ENCODE data around the gene BSN. TPM values are rescaled to one million over a fixed set of nuclear protein-coding genes. Genes with fewer than 3 reads are reported as not detected.

BSN gene
- total RNA-seq, 6 experiments from 2014 or later, result 0.31 to 0.68 (median 0.50) TPM

DNA sequence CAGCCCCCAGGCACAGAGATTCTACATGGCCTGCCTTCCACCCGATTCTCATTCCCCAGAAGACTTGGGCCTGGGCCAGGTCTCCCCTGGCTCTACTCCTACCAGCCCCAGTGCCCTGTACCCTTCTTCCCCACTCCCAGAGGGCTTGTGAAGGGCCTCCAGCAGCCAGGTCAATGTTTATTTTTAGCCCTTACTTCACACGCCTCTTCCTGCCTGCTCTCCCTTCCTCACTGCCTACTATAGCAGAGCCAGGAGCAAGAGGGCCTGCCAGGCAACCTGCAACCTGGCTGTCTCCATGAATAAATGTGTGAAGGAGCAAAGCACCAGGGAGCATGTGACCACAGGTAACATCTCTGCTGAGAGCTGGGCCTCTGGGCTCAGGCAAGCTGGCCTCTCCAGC lies 93.5 kb downstream of the BSN start:
- no peak overlapping the region for H3K27ac ChIP-seq
- ATAC-seq (peak in 3 of 4 donors; percentile 16 to 42 (median 28)), DNase-seq (no peak)
- TF ChIP-seq, protein P1, sequence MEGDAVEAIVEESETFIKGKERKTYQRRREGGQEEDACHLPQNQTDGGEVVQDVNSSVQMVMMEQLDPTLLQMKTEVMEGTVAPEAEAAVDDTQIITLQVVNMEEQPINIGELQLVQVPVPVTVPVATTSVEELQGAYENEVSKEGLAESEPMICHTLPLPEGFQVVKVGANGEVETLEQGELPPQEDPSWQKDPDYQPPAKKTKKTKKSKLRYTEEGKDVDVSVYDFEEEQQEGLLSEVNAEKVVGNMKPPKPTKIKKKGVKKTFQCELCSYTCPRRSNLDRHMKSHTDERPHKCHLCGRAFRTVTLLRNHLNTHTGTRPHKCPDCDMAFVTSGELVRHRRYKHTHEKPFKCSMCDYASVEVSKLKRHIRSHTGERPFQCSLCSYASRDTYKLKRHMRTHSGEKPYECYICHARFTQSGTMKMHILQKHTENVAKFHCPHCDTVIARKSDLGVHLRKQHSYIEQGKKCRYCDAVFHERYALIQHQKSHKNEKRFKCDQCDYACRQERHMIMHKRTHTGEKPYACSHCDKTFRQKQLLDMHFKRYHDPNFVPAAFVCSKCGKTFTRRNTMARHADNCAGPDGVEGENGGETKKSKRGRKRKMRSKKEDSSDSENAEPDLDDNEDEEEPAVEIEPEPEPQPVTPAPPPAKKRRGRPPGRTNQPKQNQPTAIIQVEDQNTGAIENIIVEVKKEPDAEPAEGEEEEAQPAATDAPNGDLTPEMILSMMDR (IDR thresholded peaks at IDR 0.05), result no peak
- no peak for TF ChIP-seq POLR2A (IDR thresholded peaks at IDR 0.05)
- H3K4me1 ChIP-seq, result peaks cover 0 to 9% (median 0%) of the 10 kb centered on the region in 4 donors
- no peaks in the 10 kb centered on the region for H3K36me3 ChIP-seq
- intact Hi-C loops (cut with DNase I), result no loop called here
- no peak overlapping the region for H3K4me3 ChIP-seq
- H3K27me3 ChIP-seq, result no peaks in the 10 kb centered on the region
- H3K9me3 ChIP-seq, result no peaks in the 10 kb centered on the region
- 20% methylated on average over 1 of the region's 2 CpGs for WGBS (ENCODE audit: insufficient coverage, low coverage, low lambda C conversion rate, missing lambda C conversion rate)

DNA sequence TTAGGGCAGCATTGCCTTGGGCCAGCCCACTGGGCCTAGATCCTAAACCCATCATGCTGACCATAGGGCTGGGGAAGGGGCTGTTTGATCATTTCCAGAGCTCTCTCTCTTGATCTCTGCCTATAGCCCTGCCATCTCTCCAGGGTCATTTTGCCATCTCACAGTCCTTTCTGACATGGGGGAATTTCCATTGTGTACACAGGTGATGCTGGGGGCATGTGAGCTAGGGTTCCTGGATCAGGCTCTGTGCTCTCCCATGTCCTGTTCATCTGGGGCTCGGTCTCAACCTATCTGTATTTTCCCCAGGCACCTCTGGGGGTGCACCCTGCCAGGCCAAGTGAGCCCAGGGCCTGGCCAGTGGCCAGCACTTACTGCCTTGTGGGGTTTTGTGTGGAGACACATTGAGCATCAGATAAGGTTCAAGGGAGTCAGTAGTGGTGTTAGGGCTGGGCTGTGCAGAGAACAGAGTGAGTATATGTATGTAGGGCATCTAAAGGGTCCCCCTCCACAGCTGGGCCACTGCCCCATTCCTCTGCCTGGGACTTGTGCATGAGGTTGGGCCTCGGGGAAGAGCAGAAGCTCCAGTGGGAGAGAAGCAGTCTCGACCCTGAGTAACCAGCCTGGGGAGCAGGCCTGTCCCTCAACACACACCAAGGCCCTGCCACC lies 94.2 kb downstream of the BSN start:
- no peaks in the 10 kb centered on the region for H3K9me3 ChIP-seq
- H3K27me3 ChIP-seq, result no peaks in the 10 kb centered on the region
- H3K36me3 ChIP-seq, result no peaks in the 10 kb centered on the region
- DNase-seq (no peak), ATAC-seq (no peak)
- no peak overlapping the region for H3K4me3 ChIP-seq
- H3K27ac ChIP-seq, result no peak overlapping the region
- WGBS (ENCODE audit: insufficient coverage, low coverage, low lambda C conversion rate, missing lambda C conversion rate), result 71% methylated on average over 1 of the region's 3 CpGs
- no peak for TF ChIP-seq POLR2A (IDR thresholded peaks at IDR 0.05)
- TF ChIP-seq, protein P1 (IDR thresholded peaks at IDR 0.05), result no peak
- intact Hi-C loops (cut with DNase I), result no loop called here
- H3K4me1 ChIP-seq, result peaks cover 0 to 9% (median 0%) of the 10 kb centered on the region in 4 donors

DNA sequence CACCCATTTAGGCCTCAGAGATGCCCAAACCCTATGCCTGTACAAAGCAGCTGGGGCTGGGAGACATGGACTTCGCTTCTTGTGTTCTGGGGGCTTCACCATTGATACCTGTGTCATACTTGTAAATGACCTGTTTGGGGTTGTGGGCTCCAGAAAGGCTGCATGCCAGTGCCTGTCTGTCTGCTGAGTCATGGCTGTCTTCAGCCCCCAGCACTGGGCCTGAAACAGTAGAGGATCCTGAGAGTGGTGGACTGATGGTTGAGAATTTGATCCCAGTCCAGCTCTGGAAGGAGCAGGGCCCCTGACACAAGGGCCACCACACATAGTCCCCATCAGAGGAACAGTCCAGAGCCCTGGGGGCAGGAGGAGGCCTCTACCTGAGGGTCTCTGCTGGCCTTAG lies 95.3 kb downstream of the BSN start:
- Histone ChIP-seq H3K27ac (no peak overlapping the region), H3K27me3 (no peaks in the 10 kb centered on the region), H3K9me3 (no peaks in the 10 kb centered on the region), H3K36me3 (no peaks in the 10 kb centered on the region), H3K4me1 (peaks cover 0 to 9% (median 0%) of the 10 kb centered on the region in 4 donors), H3K4me3 (no peak overlapping the region)
- ATAC-seq (no peak), DNase-seq (no peak)
- intact Hi-C loops (cut with DNase I), result no loop called here
- TF ChIP-seq POLR2A (IDR thresholded peaks at IDR 0.05), result no peak
- TF ChIP-seq, protein P1 (IDR thresholded peaks at IDR 0.05), result no peak
- WGBS (ENCODE audit: insufficient coverage, low coverage, low lambda C conversion rate, missing lambda C conversion rate), result no CpG with 5 or more reads among the region's 1 CpG

DNA sequence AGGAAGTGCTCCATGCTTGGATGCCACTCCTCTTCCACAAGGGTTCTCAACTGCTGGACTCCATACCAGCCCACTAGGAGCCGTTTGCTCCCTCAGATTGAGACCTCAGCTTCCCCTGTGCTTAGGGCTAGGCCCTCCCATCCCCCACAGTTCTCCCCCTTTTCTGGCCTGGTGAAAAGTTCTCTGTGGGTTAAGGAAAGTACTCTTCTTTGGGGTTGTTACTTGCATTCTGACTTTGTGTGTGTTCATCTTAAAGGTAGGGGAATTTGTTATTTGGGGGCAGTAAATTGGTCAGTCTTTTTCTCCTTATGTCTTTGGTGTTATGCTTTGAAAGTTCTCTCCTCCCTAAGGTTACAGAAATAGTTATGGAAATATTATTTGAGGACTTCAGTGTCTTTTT lies 95.9 kb downstream of the BSN start:
- Histone ChIP-seq H3K27ac (no peak overlapping the region), H3K4me3 (no peak overlapping the region), H3K36me3 (no peaks in the 10 kb centered on the region), H3K27me3 (no peaks in the 10 kb centered on the region), H3K4me1 (peaks cover 0 to 9% (median 0%) of the 10 kb centered on the region in 4 donors), H3K9me3 (no peaks in the 10 kb centered on the region)
- no CpG with 5 or more reads among the region's 1 CpG for WGBS (ENCODE audit: insufficient coverage, low coverage, low lambda C conversion rate, missing lambda C conversion rate)
- intact Hi-C loops (cut with DNase I), result loop anchor here in 1 of 2 donors (10.0 kb wide), 1 partner anchor 85 kb away; no protein-coding TSS in a partner anchor
- DNase-seq (no peak), ATAC-seq (no peak)
- TF ChIP-seq POLR2A (IDR thresholded peaks at IDR 0.05), result no peak
- TF ChIP-seq, protein P1 (IDR thresholded peaks at IDR 0.05), result no peak

Measured in right lobe of liver (tissue), 6 donors.